GM23248 (cell line): ENCODE data around the gene C1orf21. TPM values are rescaled to one million over a fixed set of nuclear protein-coding genes. Genes with fewer than 3 reads are reported as not detected.

Experiments
- DNase-seq: peaks from one replicate; pipeline ENCODE4 v3.0.0-alpha.2; 2015
- H2AFZ ChIP-seq: fragments of 200-600 bp; sonication (generic); 2 replicates; pipeline ENCODE4 v1.6.1; 2016; ENCODE audit warnings: antibody characterized with exemption
- H3F3A ChIP-seq: fragments of 200-600 bp; sonication (generic); 2 replicates; pipeline ENCODE4 v1.6.1; 2016; ENCODE audit warnings: mild to moderate bottlenecking, antibody characterized with exemption, mixed run types; ENCODE audit not compliant: insufficient read depth
- H3K27ac ChIP-seq: fragments of 200-600 bp; sonication (generic); 2 replicates; pipeline ENCODE4 v1.5.1; 2016; ENCODE audit warnings: mild to moderate bottlenecking
- H3K27me3 ChIP-seq: fragments of 200-600 bp; sonication (generic); replicated peaks from 2 replicates; pipeline ENCODE4 v1.6.1; 2016; ENCODE audit warnings: mild to moderate bottlenecking; ENCODE audit not compliant: insufficient read depth
- H3K36me3 ChIP-seq: fragments of 200-600 bp; sonication (generic); 2 replicates; pipeline ENCODE4 v1.6.1; 2016; ENCODE audit warnings: low read depth, mild to moderate bottlenecking
- H3K4me1 ChIP-seq: fragments of 200-600 bp; sonication (generic); 2 replicates; pipeline ENCODE4 v1.6.1; 2016; ENCODE audit warnings: mild to moderate bottlenecking; ENCODE audit not compliant: insufficient read depth
- H3K4me2 ChIP-seq: fragments of 200-600 bp; sonication (generic); one replicate; pipeline ENCODE4 v1.6.1; 2016; ENCODE audit warnings: mild to moderate bottlenecking; ENCODE audit not compliant: unreplicated experiment
- H3K4me3 ChIP-seq: fragments of 200-600 bp; sonication (generic); 2 replicates; pipeline ENCODE4 v1.5.1; 2016; ENCODE audit warnings: mild to moderate bottlenecking
- H3K79me2 ChIP-seq: fragments of 200-600 bp; sonication (generic); 2 replicates; pipeline ENCODE4 v1.6.1; 2016; ENCODE audit warnings: mild to moderate bottlenecking; ENCODE audit not compliant: insufficient read depth
- H3K9ac ChIP-seq: fragments of 200-600 bp; sonication (generic); 2 replicates; pipeline ENCODE4 v1.6.1; 2016; ENCODE audit warnings: mild to moderate bottlenecking
- H3K9me2 ChIP-seq: fragments of 200-600 bp; sonication (generic); 2 replicates; pipeline ENCODE4 v1.6.1; 2016; ENCODE audit warnings: mixed run types, mild to moderate bottlenecking, moderate library complexity; ENCODE audit not compliant: insufficient read depth
- H3K9me3 ChIP-seq: fragments of 200-600 bp; sonication (generic); one replicate; pipeline ENCODE4 v1.6.1; 2017; ENCODE audit warnings: low read depth
- H4K20me1 ChIP-seq: fragments of 200-600 bp; sonication (generic); 2 replicates; pipeline ENCODE4 v1.6.0; 2016; ENCODE audit not compliant: insufficient read depth
- EZH2 ChIP-seq: fragments of 200-600 bp; sonication (generic); IDR thresholded peaks from 2 replicates; pipeline ENCODE4 v1.6.1; 2018; ENCODE audit warnings: antibody characterized with exemption, mild to moderate bottlenecking; ENCODE audit not compliant: insufficient read depth, poor library complexity, severe bottlenecking
- EZH2phosphoT487 ChIP-seq: fragments of 200-600 bp; sonication (generic); IDR thresholded peaks from 2 replicates; pipeline ENCODE4 v1.6.1; 2018; ENCODE audit warnings: antibody characterized with exemption, moderate library complexity, mild to moderate bottlenecking, low read depth; ENCODE audit not compliant: insufficient read depth
- WGBS, 2 experiments: methylation state at CpG; one replicate each; pipeline ENCODE4 v1.1.6; 2015 to 2017; ENCODE audit warnings: low lambda C conversion rate in 2 of 2, low coverage in 1 of 2; ENCODE audit errors: missing lambda C conversion rate in 2 of 2; 5-methylcytosine and 5-hydroxymethylcytosine counted together
- in situ Hi-C: fragments of 300-500 bp; cut with MboI; formaldehyde crosslinking; loops from 2 replicates; pipeline ENCODE4 v1.15.0; 2020
- polyA plus RNA-seq: library from polyadenylated mRNA; unstranded; fragments of >200 nt; fragmentation: Nextera tagmentation; extraction: Ambion mirVana; gene quantifications from 2 replicates; pipeline ENCODE4 v1.2.1, GENCODE V29; 2016
- total RNA-seq: library from RNA; depleted of rRNA; stranded (reverse); fragments of >200 nt; shearing (Covaris generic); gene quantifications from 2 replicates; pipeline ENCODE4 v1.2.3, GENCODE V29; 2014

C1orf21 gene
- total and polyA plus RNA-seq, 2 experiments from 2014 or later = 16.7 to 20.0 TPM

DNA sequence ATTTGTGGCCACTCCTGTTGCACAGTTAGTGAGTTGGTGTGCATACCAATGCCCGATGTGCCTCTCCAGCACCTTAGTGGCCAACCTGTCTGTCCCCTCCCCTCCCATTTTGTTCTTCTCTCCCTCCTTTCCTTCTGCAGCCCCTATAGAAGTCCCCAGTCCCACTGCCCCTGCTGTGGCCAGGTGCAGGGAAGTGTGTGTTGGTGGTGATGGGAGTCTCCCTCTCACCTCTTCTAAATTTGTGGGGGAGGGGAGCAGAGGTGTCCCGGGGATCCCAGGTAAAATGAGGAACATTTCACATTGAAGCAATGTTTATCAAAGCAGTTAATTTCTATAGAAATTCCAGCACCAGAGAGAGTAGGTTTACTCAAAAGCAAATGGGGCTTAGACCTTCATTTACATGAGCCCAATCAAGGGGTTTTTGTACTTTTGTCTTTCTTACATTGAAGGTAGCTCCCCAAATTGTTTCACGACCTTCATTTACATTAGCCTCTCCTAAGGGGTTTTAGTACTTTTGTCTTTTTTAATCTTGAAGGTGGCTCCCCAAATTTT, 3.0 kb upstream of the C1orf21 start:
- Histone ChIP-seq H3K4me3 (no peak overlapping the region), H3K9me2 (no peaks in the 10 kb centered on the region), H3F3A (peaks cover 19% of the 10 kb centered on the region), H3K9ac (no peak overlapping the region), H2AFZ (no peak overlapping the region), H3K27ac (no peak overlapping the region), H3K9me3 (no peaks in the 10 kb centered on the region), H3K27me3 (no peaks in the 10 kb centered on the region), H3K79me2 (no peaks in the 10 kb centered on the region), H3K4me2 (no peak overlapping the region), H4K20me1 (no peaks in the 10 kb centered on the region), H3K4me1 (peaks cover 4% of the 10 kb centered on the region), H3K36me3 (no peaks in the 10 kb centered on the region)
- in situ Hi-C loops = loop anchor here (10.0 to 25.0 kb wide), 2 partner anchors 281 to 297 kb away; no protein-coding TSS in a partner anchor
- no peak for TF ChIP-seq EZH2phosphoT487
- no peak for TF ChIP-seq EZH2
- WGBS, 2 experiments = 49 to 50% methylated on average over 3 of the region's 3 CpGs
- DNase-seq = no peak

- no peak for DNase-seq
- in situ Hi-C loops = loop anchor here (10.0 to 25.0 kb wide), 2 partner anchors 279 to 299 kb away; no protein-coding TSS in a partner anchor
- H3K27me3 ChIP-seq = no peaks in the 10 kb centered on the region
- peak overlapping the region; percentile 92 for H2AFZ ChIP-seq
- no peaks in the 10 kb centered on the region for H3K9me2 ChIP-seq
- H3K4me3 ChIP-seq = peak overlapping the region; percentile 96
- H3K4me1 ChIP-seq = peaks cover 17% of the 10 kb centered on the region
- H3K4me2 ChIP-seq = peak overlapping the region; percentile 98
- H3K9ac ChIP-seq = peak overlapping the region; percentile 80
- H3K36me3 ChIP-seq = no peaks in the 10 kb centered on the region
- TF ChIP-seq EZH2phosphoT487 (no peak), EZH2 (no peak)
- peaks cover 20% of the 10 kb centered on the region for H3F3A ChIP-seq
- WGBS, 2 experiments = 65 to 68% methylated on average over 17 of the region's 17 CpGs
- H4K20me1 ChIP-seq = no peaks in the 10 kb centered on the region
- no peak overlapping the region for H3K27ac ChIP-seq
- peaks cover 17% of the 10 kb centered on the region for H3K79me2 ChIP-seq
- H3K9me3 ChIP-seq = no peaks in the 10 kb centered on the region
These were observed 941 bp upstream of the C1orf21 start for GRCh38 chr1:184385865-184386311.

DNA sequence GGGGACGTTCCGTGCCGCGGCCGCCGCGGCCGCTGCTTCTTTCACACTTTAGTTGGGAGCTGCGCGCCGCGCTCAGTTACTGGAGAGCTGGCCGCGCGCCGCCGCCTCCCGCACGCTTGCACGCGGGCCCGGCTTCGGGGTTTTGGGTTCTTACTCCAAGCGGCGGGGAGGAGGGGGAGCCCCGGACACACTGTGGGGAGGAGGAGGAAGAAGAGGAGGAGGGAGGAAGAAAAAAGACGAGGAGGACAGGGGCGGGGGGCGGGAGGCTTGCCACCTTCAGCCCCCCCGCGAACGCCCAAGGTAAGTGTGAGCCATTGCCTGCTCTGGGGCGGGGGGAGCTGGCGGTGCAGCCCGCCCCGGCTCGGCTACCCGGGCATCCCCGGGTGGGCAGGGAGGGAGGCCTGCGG, 243 bp downstream of the C1orf21 start:
- Histone ChIP-seq H3K9ac (peak overlapping the region; percentile 80), H3K9me2 (no peaks in the 10 kb centered on the region), H3K27me3 (no peaks in the 10 kb centered on the region), H2AFZ (peak overlapping the region; percentile 92), H3K4me3 (peak overlapping the region; percentile 96), H3K36me3 (no peaks in the 10 kb centered on the region), H3K27ac (peak overlapping the region; percentile 61; the same call in 1 of the 2 replicates), H4K20me1 (no peaks in the 10 kb centered on the region), H3K4me1 (peaks cover 22% of the 10 kb centered on the region), H3K79me2 (peaks cover 27% of the 10 kb centered on the region), H3K9me3 (no peaks in the 10 kb centered on the region), H3F3A (peaks cover 20% of the 10 kb centered on the region), H3K4me2 (peak overlapping the region; percentile 98)
- 0 to 2% methylated on average over 21 to 38 of the region's 40 CpGs for WGBS, 2 experiments
- TF ChIP-seq EZH2phosphoT487 = no peak
- TF ChIP-seq EZH2 = no peak
- DNase-seq = no peak
- in situ Hi-C loops = loop anchor here (10.0 to 25.0 kb wide), 2 partner anchors 278 to 300 kb away; no protein-coding TSS in a partner anchor

DNA sequence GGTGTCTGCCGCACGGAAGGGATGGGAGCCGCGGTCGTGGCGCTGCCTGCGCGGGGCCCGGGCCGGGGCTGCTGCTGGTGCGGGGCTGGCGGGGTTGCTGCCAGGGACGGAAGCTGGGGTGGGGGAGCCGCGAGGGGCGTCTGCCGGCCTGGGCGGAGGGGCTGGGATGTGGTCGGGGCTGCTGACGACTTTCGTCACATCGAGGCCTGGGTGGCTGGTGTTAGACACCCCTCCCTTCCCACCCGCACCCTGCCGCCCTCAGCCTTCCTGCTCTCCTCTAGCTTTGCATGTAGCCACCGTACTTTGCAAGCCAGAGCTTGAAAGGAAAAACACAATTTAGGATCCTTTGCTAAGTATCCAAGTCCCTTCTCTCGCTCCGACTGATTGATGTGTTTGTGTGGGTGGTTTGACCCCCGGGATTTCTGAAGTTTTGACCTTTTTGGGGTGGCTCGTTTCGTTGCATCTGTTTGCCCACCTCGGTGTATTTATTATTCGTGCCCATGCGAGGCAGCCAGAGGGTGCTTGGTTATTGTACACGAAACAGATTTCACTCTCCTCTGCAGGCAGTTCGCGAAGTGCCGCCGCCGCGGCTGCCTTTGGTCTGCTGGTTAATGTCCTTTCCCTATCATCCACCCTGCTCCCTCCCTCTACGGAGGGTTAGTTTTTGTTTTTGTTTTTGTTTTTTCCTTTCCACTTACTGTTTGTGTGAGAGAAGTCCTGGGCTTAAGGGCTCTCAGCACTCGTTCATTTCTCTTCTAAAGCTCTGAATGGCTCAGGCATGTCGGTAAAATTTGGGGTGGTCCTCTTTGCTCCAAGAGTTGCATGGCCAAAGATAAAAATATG, 868 bp downstream of the C1orf21 start:
- Histone ChIP-seq H3K9ac (peak overlapping the region; percentile 80), H3K9me2 (no peaks in the 10 kb centered on the region), H3K79me2 (peaks cover 27% of the 10 kb centered on the region), H3K4me2 (peak overlapping the region; percentile 98), H3K27me3 (no peaks in the 10 kb centered on the region), H3F3A (peaks cover 20% of the 10 kb centered on the region), H3K9me3 (no peaks in the 10 kb centered on the region), H2AFZ (peak overlapping the region; percentile 92), H3K27ac (peak overlapping the region; percentile 61), H4K20me1 (no peaks in the 10 kb centered on the region), H3K4me1 (peaks cover 22% of the 10 kb centered on the region), H3K36me3 (no peaks in the 10 kb centered on the region), H3K4me3 (peak overlapping the region; percentile 96)
- in situ Hi-C loops = loop anchor here (10.0 to 25.0 kb wide), 2 partner anchors 277 to 300 kb away; no protein-coding TSS in a partner anchor
- peak; percentile 64 for DNase-seq
- WGBS, 2 experiments = 1 to 2% methylated on average over 19 to 39 of the region's 43 CpGs
- TF ChIP-seq EZH2phosphoT487 (no peak), EZH2 (no peak)
